Effector memory CD4-positive, alpha-beta T cell (primary cell): ENCODE measurements around the gene C10orf71.

Source experiments
- DNase-seq, 3 donors: peaks; one replicate each; pipeline ENCODE4 v3.0.0-alpha.2; 2020
- H3K27ac ChIP-seq: 2 replicates; pipeline ENCODE4 v1.7.0; 2013; ENCODE audit warnings: mild to moderate bottlenecking, low read length, moderate library complexity; ENCODE audit not compliant: insufficient read depth, poor library complexity, severe bottlenecking
- H3K27me3 ChIP-seq: replicated peaks from 2 replicates; pipeline ENCODE4 v1.7.0; 2013; ENCODE audit warnings: mild to moderate bottlenecking, low read length; ENCODE audit not compliant: insufficient read depth, control insufficient read depth, poor library complexity, severe bottlenecking
- H3K36me3 ChIP-seq: 2 replicates; pipeline ENCODE4 v1.7.0; 2013; ENCODE audit warnings: mild to moderate bottlenecking, low read length, moderate library complexity; ENCODE audit not compliant: control insufficient read depth, insufficient read depth
- H3K4me1 ChIP-seq: 2 replicates; pipeline ENCODE4 v1.7.0; 2013; ENCODE audit warnings: low read length, mild to moderate bottlenecking; ENCODE audit not compliant: control insufficient read depth, insufficient read depth, poor library complexity, severe bottlenecking
- H3K4me3 ChIP-seq: 2 replicates; pipeline ENCODE4 v1.7.0; 2013; ENCODE audit warnings: low read length, low read depth, mild to moderate bottlenecking; ENCODE audit not compliant: insufficient read depth, poor library complexity, severe bottlenecking
- H3K9me3 ChIP-seq: 2 replicates; pipeline ENCODE4 v1.7.0; 2013; ENCODE audit warnings: mild to moderate bottlenecking, low read length, moderate library complexity; ENCODE audit not compliant: control insufficient read depth

The C10orf71 gene

GRCh38 chr10:49371967-49372366 lies 73.0 kb downstream of the C10orf71 start:
- no peaks in the 10 kb centered on the region for H3K27me3 ChIP-seq
- H3K4me3 ChIP-seq, result no peak overlapping the region
- no peaks in the 10 kb centered on the region for H3K4me1 ChIP-seq
- DNase-seq, result no peak
- H3K36me3 ChIP-seq, result no peaks in the 10 kb centered on the region
- no peak overlapping the region for H3K27ac ChIP-seq
- no peaks in the 10 kb centered on the region for H3K9me3 ChIP-seq

DNA sequence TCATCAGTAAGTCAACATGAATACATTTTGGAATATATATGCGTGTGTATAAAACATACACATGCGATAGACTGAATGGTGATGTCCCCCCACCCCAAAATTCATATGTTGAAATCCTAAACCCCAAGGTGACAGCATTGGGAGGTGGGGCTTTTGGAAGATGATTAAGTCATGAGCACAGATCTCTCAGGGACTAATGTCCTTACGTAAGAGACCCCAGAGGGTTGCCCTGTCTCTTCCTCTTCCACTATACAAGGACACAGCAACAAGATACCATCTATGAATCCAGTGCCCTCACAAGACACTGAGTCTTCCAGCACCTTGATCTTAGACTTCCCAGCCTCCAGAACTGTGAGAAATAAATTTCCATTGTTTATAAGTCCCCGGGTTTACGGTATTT lies 74.4 kb downstream of the C10orf71 start:
- Histone ChIP-seq H3K9me3 (no peaks in the 10 kb centered on the region), H3K36me3 (no peaks in the 10 kb centered on the region), H3K27me3 (no peaks in the 10 kb centered on the region), H3K27ac (no peak overlapping the region), H3K4me1 (no peaks in the 10 kb centered on the region), H3K4me3 (no peak overlapping the region)
- DNase-seq, result no peak

DNA sequence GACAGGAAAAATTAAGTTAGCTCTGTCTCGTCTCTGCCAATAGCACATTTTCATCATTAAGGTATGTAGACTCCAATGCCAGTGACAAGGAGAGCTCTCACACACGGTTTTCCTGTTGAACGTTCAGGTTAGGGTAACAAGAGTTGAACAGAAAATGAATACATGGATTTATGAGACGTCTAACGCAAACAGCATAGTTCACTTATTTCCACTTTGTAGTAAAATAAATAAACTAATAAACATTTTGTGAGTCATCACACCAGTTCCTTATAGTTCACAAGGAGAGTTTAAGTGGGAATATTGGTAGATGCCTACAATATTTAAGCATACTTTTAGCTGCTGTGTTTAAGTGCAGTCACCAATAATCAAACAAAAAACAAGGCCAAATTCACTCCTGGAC lies 75.8 kb downstream of the C10orf71 start:
- H3K36me3 ChIP-seq, result no peaks in the 10 kb centered on the region
- no peak for DNase-seq
- H3K27ac ChIP-seq, result no peak overlapping the region
- H3K9me3 ChIP-seq, result no peaks in the 10 kb centered on the region
- H3K27me3 ChIP-seq, result no peaks in the 10 kb centered on the region
- no peak overlapping the region for H3K4me3 ChIP-seq
- no peaks in the 10 kb centered on the region for H3K4me1 ChIP-seq

DNA sequence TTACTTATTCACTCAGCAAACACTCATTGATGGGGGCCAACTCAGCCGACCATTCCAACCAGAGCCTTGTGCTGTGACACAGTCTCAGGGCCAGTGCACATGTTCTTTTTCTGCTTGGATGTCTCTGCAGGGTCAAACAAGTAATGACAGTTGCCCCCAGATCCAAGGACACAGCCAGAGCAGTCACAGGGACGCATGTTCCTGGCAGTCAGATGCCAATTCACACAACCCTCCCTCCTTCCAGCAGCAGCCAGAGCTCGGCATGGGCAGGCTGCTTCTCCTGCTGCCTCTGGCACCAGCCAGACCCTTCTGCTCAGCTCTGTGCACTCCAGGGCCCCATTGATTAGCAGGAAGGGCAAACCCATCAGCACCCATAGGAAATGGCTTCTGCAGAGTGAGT lies 76.6 kb downstream of the C10orf71 start:
- H3K4me1 ChIP-seq, result no peaks in the 10 kb centered on the region
- H3K27ac ChIP-seq, result no peak overlapping the region
- H3K36me3 ChIP-seq, result no peaks in the 10 kb centered on the region
- no peaks in the 10 kb centered on the region for H3K9me3 ChIP-seq
- DNase-seq, result no peak
- H3K4me3 ChIP-seq, result no peak overlapping the region
- H3K27me3 ChIP-seq, result no peaks in the 10 kb centered on the region
